Jurkat, Clone E6-1 (cell line): ENCODE measurements around the gene INPPL1.
"Not testable (repeated sequence)": the region's sequence is repeated elsewhere in the genome, so short reads cannot be mapped to it uniquely, and the experiment has no call there.

Experiments used
- DNase-seq: peaks from one replicate; pipeline ENCODE4 v3.0.0-alpha.2; 2011; ENCODE audit warnings: low read depth, low spot score
- H3K4me3 ChIP-seq: 2 replicates; pipeline ENCODE4 v1.5.1; 2011; ENCODE audit warnings: mild to moderate bottlenecking, low read length, control low read depth, moderate library complexity

INPPL1 gene

GRCh38 chr11:72206794-72207193 lies 17.8 kb upstream of the INPPL1 start:
- not testable (repeated sequence) for H3K4me3 ChIP-seq, DNase-seq

- DNase-seq: no peak
- no peak overlapping the region for H3K4me3 ChIP-seq
These were observed 16.3 kb upstream of the INPPL1 start for GRCh38 chr11:72208281-72208680.

- no peak for DNase-seq
- no peak overlapping the region for H3K4me3 ChIP-seq
These were observed 15.5 kb upstream of the INPPL1 start for GRCh38 chr11:72209101-72209500.

GRCh38 chr11:72216638-72217037 lies 7.9 kb upstream of the INPPL1 start, which contains the start of gene FOLR2:
FOLR2 (plus strand) TSS chr11:72216794; CDS start chr11:72218585, 1,791 bp downstream.
- DNase-seq: no peak
- no peak within 1 kb of the TSS for H3K4me3 ChIP-seq

- DNase-seq: no peak
- no peak overlapping the region for H3K4me3 ChIP-seq
These were observed 6.7 kb upstream of the INPPL1 start for GRCh38 chr11:72217841-72218240.

- DNase-seq: no peak
- H3K4me3 ChIP-seq: no peak overlapping the region
These were observed 6.3 kb upstream of the INPPL1 start for GRCh38 chr11:72218251-72218745.

GRCh38 chr11:72220696-72221363 lies 3.7 kb upstream of the INPPL1 start:
- DNase-seq: no peak
- no peak overlapping the region for H3K4me3 ChIP-seq

GRCh38 chr11:72221386-72222075 lies 3.0 kb upstream of the INPPL1 start:
- no peak for DNase-seq
- H3K4me3 ChIP-seq: no peak overlapping the region

- peak overlapping the region; percentile 64 for H3K4me3 ChIP-seq
- peak; percentile 4 for DNase-seq
These were observed 2.3 kb upstream of the INPPL1 start for GRCh38 chr11:72222106-72222891.

- peak; percentile 93 for DNase-seq
- H3K4me3 ChIP-seq: peak overlapping the region; percentile 64
These were observed 1.5 kb upstream of the INPPL1 start for GRCh38 chr11:72222907-72223614.

- no peak for DNase-seq
- H3K4me3 ChIP-seq: peak overlapping the region; percentile 64
These were observed 678 bp upstream of the INPPL1 start for GRCh38 chr11:72223615-72224563.

GRCh38 chr11:72225411-72225951 lies 914 bp downstream of the INPPL1 start:
- DNase-seq: no peak
- H3K4me3 ChIP-seq: peak overlapping the region; percentile 64

- DNase-seq: no peak
- no peak overlapping the region for H3K4me3 ChIP-seq
These were observed 2.1 kb downstream of the INPPL1 start for GRCh38 chr11:72226701-72227100.

GRCh38 chr11:72227316-72228228 lies 3.0 kb downstream of the INPPL1 start:
- peak; percentile 42 for DNase-seq
- no peak overlapping the region for H3K4me3 ChIP-seq

- H3K4me3 ChIP-seq: no peak overlapping the region
- no peak for DNase-seq
These were observed 3.8 kb downstream of the INPPL1 start for GRCh38 chr11:72228229-72228843.

- DNase-seq: no peak
- H3K4me3 ChIP-seq: no peak overlapping the region
These were observed 4.3 kb downstream of the INPPL1 start for GRCh38 chr11:72228844-72229231.
